Measurements from ENCODE around the gene CCDC112. TPM values are rescaled to one million over a fixed set of nuclear protein-coding genes. Genes with fewer than 3 reads are reported as not detected.

CCDC112 gene
- total RNA-seq, 2 experiments from 2014 or later: 1.7 to 1.8 TPM

DNA sequence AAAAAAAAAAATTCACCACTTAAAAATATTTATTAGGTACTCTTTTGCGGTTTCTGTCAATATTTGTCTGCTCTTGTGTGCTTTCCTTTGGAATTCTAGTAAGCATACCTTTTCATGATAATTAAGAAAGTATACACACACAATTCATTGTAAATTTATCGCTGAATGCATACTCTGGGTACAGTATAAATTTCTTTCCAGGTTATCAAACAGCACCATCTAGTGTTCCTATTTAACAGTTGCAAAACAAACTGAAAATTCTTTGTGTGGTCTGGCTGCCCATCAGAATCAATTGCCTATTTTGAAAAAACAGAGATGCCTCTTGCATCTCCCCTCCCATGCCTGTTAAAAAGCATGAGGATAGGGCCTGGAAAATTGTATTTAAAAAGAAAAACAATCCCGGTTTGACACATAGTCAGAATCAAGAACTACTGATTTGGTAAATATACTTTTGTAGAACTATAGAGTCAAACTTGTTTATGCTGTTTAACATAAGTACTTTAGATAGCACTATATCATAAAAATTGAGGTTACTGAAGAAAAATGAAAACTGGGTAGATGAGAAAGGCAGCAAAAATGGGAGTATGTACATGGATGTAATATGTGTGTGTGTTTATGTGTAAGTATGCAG is 50.0 kb downstream of the CCDC112 start:
- Mint-ChIP-seq H3K27me3 (no peaks in the 10 kb centered on the region), H3K27ac (no peak overlapping the region), H3K36me3 (peaks cover 4% of the 10 kb centered on the region), H3K4me3 (no peak overlapping the region), H3K9me3 (no peaks in the 10 kb centered on the region), H3K4me1 (ENCODE audit: low read depth) (peaks cover 16% of the 10 kb centered on the region)
- no peak for DNase-seq
- intact Hi-C loops (cut with micrococcal nuclease): loop anchor here (1.0 to 5.0 kb wide), 2 partner anchors 148 to 1634 kb away; no protein-coding TSS in a partner anchor
- ChIA-PET POLR2A (no interaction called here), CTCF (interaction anchor here (0.6 to 7.0 kb wide), 13 partner anchors 9 to 1635 kb away, joined by 3 to 72 read pairs (median 4); partner anchors contain the start of genes PGGT1B and TRIM36)

DNA sequence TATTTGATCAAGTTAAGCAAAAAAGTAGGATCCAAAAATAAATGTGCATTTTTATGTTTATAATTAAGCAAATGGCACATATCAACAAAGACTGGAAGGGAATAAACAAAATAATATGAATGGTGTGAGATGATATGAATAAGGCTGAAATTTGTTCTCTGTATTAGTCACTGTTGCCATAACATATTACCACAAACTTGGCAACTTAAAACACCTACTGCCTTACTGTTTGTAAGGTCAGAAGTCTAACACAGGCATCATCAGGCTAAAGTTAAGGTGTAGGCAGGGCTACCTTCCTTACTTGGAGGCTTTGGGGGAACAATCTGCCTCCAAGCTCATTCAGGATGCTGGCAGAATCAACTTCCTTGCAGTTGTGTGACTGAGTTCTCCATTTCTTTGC is 53.0 kb downstream of the CCDC112 start:
- POLR2A ChIA-PET: no interaction called here
- no peak for DNase-seq
- Mint-ChIP-seq H3K27ac (no peak overlapping the region), H3K4me1 (ENCODE audit: low read depth) (peaks cover 11% of the 10 kb centered on the region), H3K36me3 (peaks cover 13% of the 10 kb centered on the region), H3K27me3 (no peaks in the 10 kb centered on the region), H3K4me3 (no peak overlapping the region), H3K9me3 (no peaks in the 10 kb centered on the region)
- CTCF ChIA-PET: interaction anchor here (7.0 kb wide), 1 partner anchor 146 kb away, joined by 72 read pairs; no protein-coding TSS in a partner anchor
- intact Hi-C loops (cut with micrococcal nuclease): no loop called here

- POLR2A ChIA-PET: no interaction called here
- intact Hi-C loops (cut with micrococcal nuclease): no loop called here
Observed at GRCh38 chr5:115241881-115242642, 54.4 kb downstream of the CCDC112 start.

DNA sequence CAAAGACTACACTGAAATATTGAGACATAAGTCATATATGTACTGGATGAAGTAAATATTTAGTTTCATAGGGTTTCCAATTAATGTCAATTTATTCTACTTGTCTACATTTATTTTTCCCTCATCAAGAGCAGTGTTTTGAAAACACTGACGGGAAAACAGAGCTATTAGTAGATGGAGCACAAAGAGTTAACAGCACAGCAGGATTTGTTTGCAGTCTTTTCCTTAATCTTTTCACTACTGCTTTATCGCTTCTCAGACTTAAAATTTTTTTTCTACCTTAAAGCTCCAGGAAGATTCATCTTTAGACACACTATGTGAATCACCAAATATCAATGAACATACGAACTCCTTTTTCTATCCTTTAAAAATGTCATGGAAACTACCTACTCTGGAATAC is 59.4 kb downstream of the CCDC112 start:
- Mint-ChIP-seq H3K4me3 (no peak overlapping the region), H3K27me3 (no peaks in the 10 kb centered on the region), H3K27ac (no peak overlapping the region), H3K4me1 (ENCODE audit: low read depth) (no peaks in the 10 kb centered on the region), H3K9me3 (no peaks in the 10 kb centered on the region), H3K36me3 (peaks cover 28% of the 10 kb centered on the region)
- POLR2A ChIA-PET: no interaction called here
- DNase-seq: no peak
- intact Hi-C loops (cut with micrococcal nuclease): no loop called here
- CTCF ChIA-PET: interaction anchor here (1.1 kb wide), 1 partner anchor 9 kb away, joined by 3 read pairs; no protein-coding TSS in a partner anchor

More at GRCh38 chr5:115241881-115242642, 54.4 kb downstream of the CCDC112 start:
- CTCF ChIA-PET: interaction anchor here (7.0 kb wide), 1 partner anchor 145 kb away, joined by 72 read pairs; no protein-coding TSS in a partner anchor
- Mint-ChIP-seq H3K36me3 (peaks cover 16% of the 10 kb centered on the region), H3K4me1 (ENCODE audit: low read depth) (peaks cover 11% of the 10 kb centered on the region), H3K27me3 (no peaks in the 10 kb centered on the region), H3K27ac (no peak overlapping the region), H3K9me3 (no peaks in the 10 kb centered on the region), H3K4me3 (no peak overlapping the region)
- no peak for DNase-seq

DNA sequence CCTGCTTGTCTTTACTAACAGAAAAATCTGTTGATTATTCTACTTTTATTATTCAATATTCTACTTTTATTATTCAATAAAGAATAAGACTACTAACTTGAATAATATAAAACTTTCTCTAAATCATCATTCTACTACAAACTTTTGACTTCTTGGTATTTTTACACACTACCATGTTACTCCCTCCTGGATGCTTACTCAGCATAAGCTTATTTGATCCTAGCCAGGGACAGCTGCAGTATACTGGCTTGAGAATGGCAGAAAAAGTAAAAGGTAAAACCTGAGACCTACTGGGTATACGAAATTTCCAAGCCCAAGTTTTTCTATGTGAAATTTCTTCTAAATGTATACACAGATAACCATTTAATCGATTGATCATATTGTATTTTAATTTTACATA is 59.9 kb downstream of the CCDC112 start:
- DNase-seq: no peak
- CTCF ChIA-PET: interaction anchor here (1.1 kb wide), 1 partner anchor 9 kb away, joined by 3 read pairs; no protein-coding TSS in a partner anchor
- H3K27ac Mint-ChIP-seq: no peak overlapping the region
- intact Hi-C loops (cut with micrococcal nuclease): no loop called here
- peaks cover 32% of the 10 kb centered on the region for H3K36me3 Mint-ChIP-seq
- POLR2A ChIA-PET: no interaction called here
- H3K4me1 Mint-ChIP-seq (ENCODE audit: low read depth): no peaks in the 10 kb centered on the region
- H3K27me3 Mint-ChIP-seq: no peaks in the 10 kb centered on the region
- no peak overlapping the region for H3K4me3 Mint-ChIP-seq
- no peaks in the 10 kb centered on the region for H3K9me3 Mint-ChIP-seq

GRCh38 chr5:115231598-115231997 is 64.9 kb downstream of the CCDC112 start:
- Mint-ChIP-seq H3K27me3 (no peaks in the 10 kb centered on the region), H3K36me3 (peaks cover 39% of the 10 kb centered on the region)

DNA sequence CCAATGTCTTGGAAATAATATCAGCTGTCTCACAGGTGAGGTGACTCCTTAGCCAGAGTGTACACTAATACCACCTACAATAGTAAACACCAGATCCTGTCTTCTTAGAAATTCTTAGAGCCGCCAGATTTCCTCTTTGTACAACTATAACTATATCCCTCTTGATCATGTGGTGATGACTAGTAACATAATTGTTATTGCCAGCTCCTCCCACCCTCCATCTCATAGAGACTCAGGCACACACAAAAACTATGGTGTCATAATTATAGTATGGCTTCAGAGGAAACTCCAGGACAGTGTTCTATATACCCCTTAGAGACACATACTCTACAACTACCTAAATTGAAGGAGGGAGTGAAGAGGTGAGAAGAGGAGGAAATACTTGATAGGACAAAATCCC is 66.8 kb downstream of the CCDC112 start:
- Mint-ChIP-seq H3K36me3 (peaks cover 38% of the 10 kb centered on the region), H3K27ac (no peak overlapping the region), H3K4me3 (no peak overlapping the region), H3K9me3 (no peaks in the 10 kb centered on the region), H3K4me1 (ENCODE audit: low read depth) (no peaks in the 10 kb centered on the region), H3K27me3 (no peaks in the 10 kb centered on the region)
- ChIA-PET POLR2A (no interaction called here), CTCF (no interaction called here)
- DNase-seq: no peak
- intact Hi-C loops (cut with micrococcal nuclease): no loop called here

More at GRCh38 chr5:115231598-115231997, 64.9 kb downstream of the CCDC112 start:
- intact Hi-C loops (cut with micrococcal nuclease): no loop called here
- CTCF ChIA-PET: no interaction called here
- H3K9me3 Mint-ChIP-seq: no peaks in the 10 kb centered on the region
- H3K4me1 Mint-ChIP-seq (ENCODE audit: low read depth): no peaks in the 10 kb centered on the region
- no peak for DNase-seq
- POLR2A ChIA-PET: no interaction called here
- H3K27ac Mint-ChIP-seq: no peak overlapping the region
- no peak overlapping the region for H3K4me3 Mint-ChIP-seq

GRCh38 chr5:115227281-115227680 is 69.2 kb downstream of the CCDC112 start:
- no peak overlapping the region for H3K4me3 Mint-ChIP-seq
- ChIA-PET CTCF (no interaction called here), POLR2A (no interaction called here)
- H3K9me3 Mint-ChIP-seq: no peaks in the 10 kb centered on the region
- H3K27me3 Mint-ChIP-seq: no peaks in the 10 kb centered on the region
- no peaks in the 10 kb centered on the region for H3K4me1 Mint-ChIP-seq (ENCODE audit: low read depth)
- no peak for DNase-seq
- H3K36me3 Mint-ChIP-seq: peaks cover 44% of the 10 kb centered on the region
- intact Hi-C loops (cut with micrococcal nuclease): no loop called here
- H3K27ac Mint-ChIP-seq: no peak overlapping the region

Other genes starting within 250 kb of the CCDC112 start
- gene TRIM36, start 126.7 kb downstream of the CCDC112 start, total RNA-seq: not detected
- 10 to 100 TPM; 38.7 TPM for gene PGGT1B, start 33.8 kb downstream of the CCDC112 start, total RNA-seq
- 10 to 100 TPM; 12.2 to 12.5 TPM for gene FEM1C, start 248.1 kb upstream of the CCDC112 start, total RNA-seq